H1 (cell line): ENCODE results near the gene MMADHC. TPM values are rescaled to one million over a fixed set of nuclear protein-coding genes. Genes with fewer than 3 reads are reported as not detected.

Experiments used
- CTCF ChIA-PET: fragments of 300-600 bp; sonication (Branson Sonifier 250); formaldehyde crosslinking; loops from one replicate; lab custom pipeline; 2021; ENCODE audit not compliant: partially characterized antibody; lab: Charles Lee
- POLR2A ChIA-PET: fragments of 300-600 bp; sonication (Branson Sonifier 250); formaldehyde crosslinking; loops from one replicate; lab custom pipeline; 2021; ENCODE audit warnings: inconsistent platforms; ENCODE audit not compliant: partially characterized antibody; lab: Charles Lee
- DNase-seq, 2 experiments: peaks; one replicate each; pipeline versions ENCODE4 v3.0.0 to v3.0.0-alpha.2; 2010 to 2022; ENCODE audit warnings: low spot score in 2 of 2, low read depth in 1 of 2, mixed read lengths in 1 of 2
- FAIRE-seq: peaks from 2 replicates; lab custom pipeline; 2011; peaks lifted over from hg19 to GRCh38; lab: Jason Lieb, UNC
- H2AFZ ChIP-seq: 2 replicates; pipeline ENCODE4 v1.8.1; 2012; ENCODE audit warnings: low read length, inconsistent platforms
- H2AK5ac ChIP-seq: 2 replicates; pipeline ENCODE4 v1.6.1; 2013; ENCODE audit warnings: low read depth, low read length
- H2BK120ac ChIP-seq: replicated peaks from 2 replicates; pipeline ENCODE3; 2013; ENCODE audit warnings: low read depth, low read length, inconsistent platforms
- H2BK12ac ChIP-seq: 2 replicates; pipeline ENCODE4 v1.6.1; 2013; ENCODE audit warnings: low read depth, low read length
- H2BK15ac ChIP-seq: 2 replicates; pipeline ENCODE4 v1.6.1; 2013; ENCODE audit warnings: low read length
- H2BK20ac ChIP-seq: 2 replicates; pipeline ENCODE4 v1.6.1; 2013; ENCODE audit warnings: low read length
- H2BK5ac ChIP-seq: 2 replicates; pipeline ENCODE4 v1.6.1; 2013; ENCODE audit warnings: low read depth, low read length
- H3K14ac ChIP-seq: 2 replicates; pipeline ENCODE4 v1.6.1; 2013; ENCODE audit warnings: inconsistent platforms; ENCODE audit not compliant: insufficient read length
- H3K18ac ChIP-seq: 2 replicates; pipeline ENCODE4 v1.6.1; 2013; ENCODE audit warnings: low read length; ENCODE audit errors: extremely low read depth
- H3K23ac ChIP-seq: 2 replicates; pipeline ENCODE4 v1.6.1; 2013; ENCODE audit warnings: inconsistent platforms; ENCODE audit not compliant: insufficient read length
- H3K23me2 ChIP-seq: 2 replicates; pipeline ENCODE4 v1.6.1; 2013; ENCODE audit warnings: low read depth, low read length
- H3K27ac ChIP-seq: 2 replicates; pipeline ENCODE4 v1.6.1; 2011; ENCODE audit warnings: low read depth, low read length, inconsistent platforms
- H3K27me3 ChIP-seq, 4 experiments: replicated peaks in 1 of 4; 1 replicate in 1 of 4; 2 replicates in 3 of 4; pipeline versions ENCODE4 v1.6.1 to v1.8.1; 2011 to 2013; ENCODE audit warnings: low read length in 3 of 4, mild to moderate bottlenecking in 3 of 4, inconsistent platforms in 2 of 4, mixed read lengths in 2 of 4, moderate library complexity in 1 of 4; ENCODE audit not compliant: control insufficient read depth in 3 of 4, insufficient read depth in 3 of 4; ENCODE audit errors: extremely low read depth in 1 of 4
- H3K36me3 ChIP-seq, 4 experiments: 2 replicates each; pipeline versions ENCODE4 v1.6.1 to v1.8.1; 2011 to 2013; ENCODE audit warnings: mild to moderate bottlenecking in 4 of 4, low read length in 3 of 4, moderate library complexity in 2 of 4, control low read depth in 1 of 4, inconsistent platforms in 1 of 4; ENCODE audit not compliant: insufficient read depth in 4 of 4, control insufficient read depth in 2 of 4
- H3K4ac ChIP-seq: replicated peaks from 2 replicates; pipeline ENCODE3; 2013; ENCODE audit warnings: low read length, low read depth, mixed read lengths, inconsistent platforms; ENCODE audit not compliant: insufficient read length
- H3K4me1 ChIP-seq, 4 experiments: replicated peaks in 1 of 4; 1 replicate in 1 of 4; 2 replicates in 3 of 4; pipeline versions ENCODE4 v1.6.1 to v1.8.1; 2011 to 2013; ENCODE audit warnings: low read length in 3 of 4, inconsistent platforms in 2 of 4, mixed read lengths in 1 of 4; ENCODE audit not compliant: insufficient read depth in 4 of 4, control insufficient read depth in 3 of 4
- H3K4me2 ChIP-seq, 2 experiments: 2 replicates each; pipeline versions ENCODE4 v1.6.1 to v1.8.1; 2011 to 2013; ENCODE audit warnings: low read depth in 2 of 2, low read length in 2 of 2, control low read depth in 1 of 2, inconsistent platforms in 1 of 2, mild to moderate bottlenecking in 1 of 2; ENCODE audit not compliant: insufficient read depth in 1 of 2
- H3K4me3 ChIP-seq, 4 experiments: fragments of 200-600, 300-600 bp in 1 of 4; sonication (generic), shearing (Covaris generic), sonication (Bioruptor Twin) in 1 of 4; 2 replicates each; pipeline versions ENCODE4 v1.5.1 to v1.8.1; 2011 to 2016; ENCODE audit warnings: low read length in 4 of 4, low read depth in 3 of 4, control low read depth in 2 of 4, inconsistent platforms in 2 of 4, mild to moderate bottlenecking in 2 of 4, mixed read lengths in 1 of 4, moderate library complexity in 1 of 4; ENCODE audit not compliant: insufficient read depth in 2 of 4; ENCODE audit errors: extremely low read depth in 1 of 4
- H3K56ac ChIP-seq: replicated peaks from 2 replicates; pipeline ENCODE3; 2013; ENCODE audit warnings: low read depth, mild to moderate bottlenecking, mixed read lengths, low read length, inconsistent platforms; ENCODE audit not compliant: insufficient read length
- H3K79me1 ChIP-seq: 2 replicates; pipeline ENCODE4 v1.6.1; 2013; ENCODE audit warnings: low read depth, low read length, control low read depth
- H3K79me2 ChIP-seq, 2 experiments: 2 replicates each; pipeline versions ENCODE4 v1.6.1 to v1.8.1; 2012 to 2013; ENCODE audit warnings: low read length in 2 of 2, mild to moderate bottlenecking in 2 of 2, inconsistent platforms in 1 of 2; ENCODE audit not compliant: insufficient read depth in 2 of 2, control insufficient read depth in 1 of 2
- H3K9ac ChIP-seq, 4 experiments: replicated peaks in 1 of 4; 1 replicate in 1 of 4; 2 replicates in 3 of 4; pipeline versions ENCODE4 v1.6.1 to v1.8.1; 2011 to 2013; ENCODE audit warnings: low read depth in 3 of 4, low read length in 3 of 4, control low read depth in 2 of 4, mild to moderate bottlenecking in 2 of 4, moderate library complexity in 2 of 4, inconsistent platforms in 1 of 4; ENCODE audit errors: extremely low read depth in 1 of 4
- H3K9me3 ChIP-seq, 2 experiments: 2 replicates each; pipeline versions ENCODE4 v1.6.1 to v1.8.1; 2012 to 2013; ENCODE audit warnings: mild to moderate bottlenecking in 2 of 2, moderate library complexity in 2 of 2, control low read depth in 1 of 2, inconsistent platforms in 1 of 2, low read depth in 1 of 2, low read length in 1 of 2, mixed read lengths in 1 of 2; ENCODE audit not compliant: insufficient read depth in 2 of 2
- H4K20me1 ChIP-seq, 2 experiments: replicated peaks in 1 of 2; 2 replicates each; pipeline versions ENCODE3 to v1.8.1; 2011 to 2013; ENCODE audit warnings: inconsistent platforms in 2 of 2, low read length in 2 of 2, mild to moderate bottlenecking in 1 of 2; ENCODE audit not compliant: insufficient read depth in 2 of 2, control insufficient read depth in 1 of 2
- H4K5ac ChIP-seq: 2 replicates; pipeline ENCODE4 v1.6.1; 2013; ENCODE audit warnings: low read length, low read depth, mixed read lengths, inconsistent platforms; ENCODE audit not compliant: insufficient read length
- H4K8ac ChIP-seq: 2 replicates; pipeline ENCODE4 v1.8.0; 2013; ENCODE audit warnings: mild to moderate bottlenecking, moderate library complexity, low read length, inconsistent platforms; ENCODE audit not compliant: insufficient read depth; ENCODE audit errors: extremely low read depth
- H4K91ac ChIP-seq: replicated peaks from 2 replicates; pipeline ENCODE3; 2013; ENCODE audit warnings: low read length, mixed read lengths, inconsistent platforms; ENCODE audit not compliant: insufficient read length
- ASH2L ChIP-seq: fragments of 200-600, 300-600 bp; sonication (generic); IDR thresholded peaks from one replicate; pipeline ENCODE4 v1.7.1; 2017; ENCODE audit warnings: low read length
- BRCA1 ChIP-seq: IDR thresholded peaks from 2 replicates; pipeline ENCODE4 v1.6.1; 2012; ENCODE audit warnings: low read depth, low read length, improper control_type of control experiment
- CREB1 ChIP-seq: IDR thresholded peaks from 2 replicates; pipeline ENCODE4 v1.6.1; 2012; ENCODE audit warnings: inconsistent platforms
- MAFK ChIP-seq: IDR thresholded peaks from 2 replicates; pipeline ENCODE4 v1.6.1; 2012; ENCODE audit warnings: low read depth, mild to moderate bottlenecking, improper control_type of control experiment, low read length
- NANOG ChIP-seq: IDR thresholded peaks from 2 replicates; pipeline ENCODE4 v1.6.1; 2011; ENCODE audit warnings: low read length, low read depth, mild to moderate bottlenecking, inconsistent platforms; ENCODE audit not compliant: insufficient read depth, poor library complexity, severe bottlenecking
- RAD21 ChIP-seq, 2 experiments: IDR thresholded peaks in 1 of 2; conservative IDR thresholded peaks in 1 of 2; 2 replicates each; pipeline ENCODE4 v1.6.1; 2011; ENCODE audit warnings: low read depth in 2 of 2, low read length in 2 of 2, improper control_type of control experiment in 1 of 2, inconsistent platforms in 1 of 2, mild to moderate bottlenecking in 1 of 2, moderate library complexity in 1 of 2
- RFX5 ChIP-seq: IDR thresholded peaks from 2 replicates; pipeline ENCODE4 v1.6.1; 2011; ENCODE audit warnings: low read depth, low read length, improper control_type of control experiment, borderline replicate concordance
- SAP30 ChIP-seq: fragments of 300-600 bp; sonication (generic); IDR thresholded peaks from 2 replicates; pipeline ENCODE4 v1.7.1; 2012; ENCODE audit warnings: low read length, moderate library complexity, mild to moderate bottlenecking, inconsistent platforms; ENCODE audit not compliant: insufficient read depth, insufficient replicate concordance
- SIX5 ChIP-seq: IDR thresholded peaks from 2 replicates; pipeline ENCODE4 v1.6.1; 2011; ENCODE audit warnings: mild to moderate bottlenecking, low read depth, low read length
- SP1 ChIP-seq: IDR thresholded peaks from 2 replicates; pipeline ENCODE4 v1.6.1; 2011; ENCODE audit warnings: low read depth, low read length
- TAF7 ChIP-seq: optimal IDR thresholded peaks from 2 replicates; pipeline ENCODE3; 2011; ENCODE audit warnings: low read depth, mild to moderate bottlenecking, inconsistent platforms, low read length, moderate library complexity, borderline replicate concordance
- TBP ChIP-seq: IDR thresholded peaks from 2 replicates; pipeline ENCODE4 v1.6.1; 2011; ENCODE audit warnings: low read depth, low read length, improper control_type of control experiment
- TCF12 ChIP-seq: IDR thresholded peaks from 2 replicates; pipeline ENCODE4 v1.6.1; 2011; ENCODE audit warnings: low read depth, mild to moderate bottlenecking, low read length
- ZNF274 ChIP-seq: IDR thresholded peaks from 2 replicates; pipeline ENCODE4 v1.7.0; 2012; ENCODE audit warnings: low read length, borderline replicate concordance; ENCODE audit errors: extremely low read depth
- WGBS, 2 experiments: shearing (Covaris generic) in 1 of 2; methylation state at CpG; one replicate each; pipeline versions ENCODE4 v1.1.6 to v1.1.7; 2013 to 2015; ENCODE audit warnings: low lambda C conversion rate in 2 of 2, mixed read lengths in 2 of 2, inconsistent platforms in 1 of 2, low coverage in 1 of 2, missing lambda C conversion rate in 1 of 2; ENCODE audit not compliant: insufficient replicate concordance in 2 of 2, insufficient coverage in 1 of 2, insufficient read length in 1 of 2; ENCODE audit errors: extremely low coverage in 1 of 2, missing lambda C conversion rate in 1 of 2; 5-methylcytosine and 5-hydroxymethylcytosine counted together
- polyA plus RNA-seq, 7 experiments: library from polyadenylated mRNA; depleted of rRNA in 3 of 7; stranded (reverse) in 5 of 7; unstranded in 2 of 7; fragments of >200 nt in 5 of 7; fragments of 200-250 nt in 2 of 7; gene quantifications; 1 replicate in 5 of 7; 2 replicates in 1 of 7; 4 replicates in 1 of 7; pipeline versions ENCODE4 v1.2.1 to v1.2.3, GENCODE V29; 2011 to 2013; ENCODE audit warnings: missing spikeins in 2 of 7, mixed read lengths in 2 of 7
- total RNA-seq: library from RNA; stranded (reverse); fragmentation: NEBNext Ultra II Directional; extraction: Animal tissue kit (Norgen Biotek cat#: 25700); gene quantifications from 2 replicates; pipeline ENCODE4 v1.2.1, GENCODE V29; 2021

The MMADHC gene
- total and polyA plus RNA-seq, 2 of the 8 experiments (the other 6 are each of a cell fraction or from before 2014, with no cell fraction given) = 61.1 to 130 TPM

DNA sequence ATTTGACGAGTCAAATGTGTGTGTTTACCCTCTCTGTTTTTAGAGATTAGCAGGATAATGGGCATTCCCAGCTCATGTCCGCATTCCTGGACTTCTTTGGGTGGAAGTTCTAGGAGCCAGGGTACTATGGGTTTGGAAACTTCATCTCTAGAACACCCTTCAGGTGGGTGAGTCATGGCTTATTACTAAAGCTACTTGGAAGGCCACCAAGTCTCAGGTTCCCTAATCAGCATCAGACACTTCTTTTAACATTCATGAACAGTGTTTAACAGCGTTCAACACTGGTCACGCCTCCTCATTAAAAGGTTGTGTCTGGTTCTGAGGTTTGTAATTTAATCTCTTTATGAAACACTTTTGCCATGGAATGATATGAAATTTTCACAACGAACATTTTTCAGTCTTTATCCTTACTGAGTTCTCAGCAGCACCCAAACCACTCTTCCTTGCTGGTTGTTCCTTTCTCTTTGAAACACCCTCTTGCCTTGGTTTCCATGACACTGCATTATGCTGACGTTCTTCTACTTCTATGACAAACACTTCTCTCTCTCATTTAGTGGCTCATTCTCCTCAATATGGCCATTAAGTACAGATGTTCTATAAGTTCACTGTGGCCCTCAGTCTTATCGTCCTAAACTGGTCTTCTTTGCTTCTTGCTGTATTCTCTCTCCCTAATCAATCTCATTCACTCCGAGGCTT is 49.3 kb downstream of the MMADHC start:
- no peak overlapping the region for H3K14ac ChIP-seq
- H3K27ac ChIP-seq = no peak overlapping the region
- H4K5ac ChIP-seq = no peak overlapping the region
- H3K56ac ChIP-seq = no peak overlapping the region
- no peak overlapping the region for H3K18ac ChIP-seq
- H2BK120ac ChIP-seq = no peak overlapping the region
- H3K23ac ChIP-seq = no peak overlapping the region
- H3K4me2 ChIP-seq = no peak overlapping the region
- POLR2A ChIA-PET = no interaction called here
- no peak overlapping the region for H2BK12ac ChIP-seq
- no peak overlapping the region for H2AK5ac ChIP-seq
- no peak overlapping the region for H3K4me3 ChIP-seq
- CTCF ChIA-PET = interaction anchor here (1.4 kb wide), 1 partner anchor 88 kb away, joined by 4 read pairs; no protein-coding TSS in a partner anchor
- no peaks in the 10 kb centered on the region; a peak in 1 of 4 replicates for H3K9me3 ChIP-seq
- H2BK5ac ChIP-seq = no peak overlapping the region
- no peak overlapping the region for H2BK20ac ChIP-seq
- no peaks in the 10 kb centered on the region for H3K36me3 ChIP-seq
- no peaks in the 10 kb centered on the region for H3K27me3 ChIP-seq
- no peak overlapping the region for H2BK15ac ChIP-seq
- no peak for DNase-seq
- no peak overlapping the region for H4K8ac ChIP-seq
- H3K79me1 ChIP-seq = no peaks in the 10 kb centered on the region
- H4K20me1 ChIP-seq = no peaks in the 10 kb centered on the region
- H3K4ac ChIP-seq = no peak overlapping the region
- FAIRE-seq = no peak
- WGBS, 2 experiments = 71% methylated on average over 8 of the region's 8 CpGs; no CpG with 5 or more reads in 1 of the 2 experiments
- H4K91ac ChIP-seq = no peak overlapping the region
- no peaks in the 10 kb centered on the region for H3K4me1 ChIP-seq
- H3K9ac ChIP-seq = no peak overlapping the region
- H3K23me2 ChIP-seq = no peaks in the 10 kb centered on the region
- no peak overlapping the region for H2AFZ ChIP-seq
- H3K79me2 ChIP-seq = no peaks in the 10 kb centered on the region
- TF ChIP-seq BRCA1 (no peak), MAFK (no peak), SIX5 (no peak), ASH2L (no peak), TCF12 (no peak), CREB1 (no peak), TAF7 (no peak), RAD21 (IDR thresholded peaks at IDR 0.05 in 1 of 2, conservative IDR thresholded peaks at IDR 0.05 in 1 of 2; ENCODE audit: low read depth in 2 of 2, low read length in 2 of 2) (no peak), SAP30 (no peak), NANOG (no peak), SP1 (no peak), RFX5 (no peak), TBP (no peak), ZNF274 (no peak)
